Thoracic aorta (tissue), 2 donors: Measurements from ENCODE around the gene JAG2. TPM values are rescaled to one million over a fixed set of nuclear protein-coding genes. Genes with fewer than 3 reads are reported as not detected.

Source experiments
- ATAC-seq: fragments of 150-250 bp; one replicate; pipeline ENCODE4 v1.8.0; 2017; ENCODE audit warnings: low read depth; ENCODE audit not compliant: insufficient number of reproducible peaks, low FRiP score
- DNase-seq: peaks from one replicate; pipeline ENCODE4 v3.0.0-alpha.2; 2020; ENCODE audit warnings: low spot score
- H3K27ac ChIP-seq, 2 donors: fragments of 200-600 bp; sonication (generic); 1 replicate in 1 of 2; 2 replicates in 1 of 2; pipeline ENCODE4 v1.5.1; 2016; ENCODE audit warnings: mild to moderate bottlenecking in 2 of 2, moderate library complexity in 2 of 2
- H3K27me3 ChIP-seq: fragments of 200-600 bp; sonication (generic); replicated peaks from 2 replicates; pipeline ENCODE4 v1.6.0; 2016; ENCODE audit warnings: mild to moderate bottlenecking; ENCODE audit not compliant: insufficient read depth
- H3K36me3 ChIP-seq: fragments of 200-600 bp; sonication (generic); one replicate; pipeline ENCODE4 v1.5.1; 2016
- H3K4me1 ChIP-seq, 2 donors: fragments of 200-600 bp; sonication (generic); 1 replicate in 1 of 2; 2 replicates in 1 of 2; pipeline versions ENCODE4 v1.5.1 to v1.6.0; 2016; ENCODE audit warnings: low read depth in 2 of 2, mild to moderate bottlenecking in 1 of 2; ENCODE audit not compliant: control insufficient read depth in 1 of 2
- H3K4me3 ChIP-seq: fragments of 200-600 bp; sonication (generic); 2 replicates; pipeline ENCODE4 v1.5.1; 2016; ENCODE audit warnings: mild to moderate bottlenecking
- H3K9me3 ChIP-seq: fragments of 200-600 bp; sonication (generic); 2 replicates; pipeline ENCODE4 v1.5.1; 2016
- total RNA-seq, 2 donors: library from RNA; depleted of rRNA; stranded (reverse); fragments of >200 nt; gene quantifications; one replicate each; pipeline versions ENCODE4 v1.1.0 to v1.2.3, GENCODE V29; 2016
- TF ChIP-seq, protein P1 (sequence below): fragments of 200-600 bp; sonication (generic); IDR thresholded peaks from one replicate; pipeline ENCODE4 v1.5.1; 2019; ENCODE audit warnings: antibody characterized with exemption

JAG2 gene
- total RNA-seq, 2 donors from 2014 or later: 8.8 to 12.0 TPM

DNA sequence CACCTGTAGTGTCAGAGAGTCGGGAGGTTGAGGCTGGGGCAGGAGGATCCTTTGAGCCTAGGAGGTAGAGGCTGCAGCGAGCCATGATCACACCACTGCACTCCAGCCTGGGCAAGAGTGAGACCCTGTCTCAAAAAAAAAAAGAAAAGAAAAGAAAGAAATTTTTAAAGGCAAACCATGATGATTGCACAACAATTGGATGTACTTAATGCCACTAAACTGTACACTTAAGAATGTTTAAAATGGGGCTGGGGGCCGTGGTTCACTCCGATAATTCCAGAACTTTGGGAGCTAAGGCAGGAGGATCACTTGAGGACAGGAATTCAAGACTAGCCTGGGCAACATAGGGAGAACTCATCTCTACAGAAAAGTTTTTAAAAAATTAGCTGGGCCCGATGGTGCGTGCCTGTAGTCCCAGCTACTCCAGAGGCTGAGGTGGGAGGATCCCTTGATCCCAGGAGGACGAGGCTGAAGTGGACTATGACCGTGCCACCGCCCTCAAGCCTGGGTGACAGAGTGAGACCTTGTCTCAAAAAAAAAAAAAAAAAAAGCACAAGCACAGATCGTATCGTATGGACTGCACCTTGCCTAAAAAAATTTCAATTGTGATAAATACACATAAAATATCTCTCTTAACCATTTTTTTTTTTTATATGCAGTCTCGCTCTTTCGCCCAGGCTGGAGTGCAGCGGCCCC lies 32.7 kb downstream of the JAG2 start:
- no peaks in the 10 kb centered on the region for H3K27me3 ChIP-seq
- no peak overlapping the region for H3K27ac ChIP-seq
- ATAC-seq (no peak), DNase-seq (no peak)
- no peaks in the 10 kb centered on the region for H3K36me3 ChIP-seq
- H3K9me3 ChIP-seq: peaks cover 15% of the 10 kb centered on the region
- H3K4me3 ChIP-seq: no peak overlapping the region
- H3K4me1 ChIP-seq: no peaks in the 10 kb centered on the region
- TF ChIP-seq, protein P1, sequence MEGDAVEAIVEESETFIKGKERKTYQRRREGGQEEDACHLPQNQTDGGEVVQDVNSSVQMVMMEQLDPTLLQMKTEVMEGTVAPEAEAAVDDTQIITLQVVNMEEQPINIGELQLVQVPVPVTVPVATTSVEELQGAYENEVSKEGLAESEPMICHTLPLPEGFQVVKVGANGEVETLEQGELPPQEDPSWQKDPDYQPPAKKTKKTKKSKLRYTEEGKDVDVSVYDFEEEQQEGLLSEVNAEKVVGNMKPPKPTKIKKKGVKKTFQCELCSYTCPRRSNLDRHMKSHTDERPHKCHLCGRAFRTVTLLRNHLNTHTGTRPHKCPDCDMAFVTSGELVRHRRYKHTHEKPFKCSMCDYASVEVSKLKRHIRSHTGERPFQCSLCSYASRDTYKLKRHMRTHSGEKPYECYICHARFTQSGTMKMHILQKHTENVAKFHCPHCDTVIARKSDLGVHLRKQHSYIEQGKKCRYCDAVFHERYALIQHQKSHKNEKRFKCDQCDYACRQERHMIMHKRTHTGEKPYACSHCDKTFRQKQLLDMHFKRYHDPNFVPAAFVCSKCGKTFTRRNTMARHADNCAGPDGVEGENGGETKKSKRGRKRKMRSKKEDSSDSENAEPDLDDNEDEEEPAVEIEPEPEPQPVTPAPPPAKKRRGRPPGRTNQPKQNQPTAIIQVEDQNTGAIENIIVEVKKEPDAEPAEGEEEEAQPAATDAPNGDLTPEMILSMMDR: no peak

DNA sequence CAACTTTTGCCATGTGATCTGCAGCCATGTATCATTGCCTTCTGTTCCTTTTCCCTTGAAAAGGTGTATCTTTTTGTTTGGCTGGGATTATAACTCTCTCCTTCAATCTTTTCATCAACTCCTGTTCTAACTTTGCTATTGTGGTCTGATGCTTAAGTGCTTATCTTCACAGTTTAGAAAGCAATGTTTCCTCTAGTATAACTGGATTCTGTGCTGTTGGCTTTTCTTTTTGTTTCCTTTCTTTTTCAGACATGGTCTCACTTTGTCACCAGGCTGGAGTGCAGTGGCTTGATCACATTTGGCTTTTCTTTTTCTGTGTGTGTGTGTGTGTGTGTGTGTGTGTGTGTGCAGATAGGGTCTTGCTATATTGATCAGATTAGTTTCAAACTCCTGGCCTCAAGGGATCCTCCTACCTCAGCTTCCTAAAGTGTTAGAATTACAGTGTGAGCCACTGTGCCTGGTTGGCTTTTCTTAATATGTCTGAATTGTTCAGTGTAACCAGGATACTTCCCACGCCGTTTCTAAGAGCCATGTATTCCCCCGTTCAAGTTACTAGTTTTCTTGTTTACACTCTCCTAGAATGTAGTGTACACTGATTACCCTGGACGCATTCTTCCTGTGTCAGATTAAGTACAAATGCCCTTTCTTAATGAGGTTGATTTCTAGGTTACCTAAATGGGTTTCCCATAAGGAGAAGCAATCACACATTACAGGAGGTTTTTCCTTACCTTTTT lies 35.5 kb downstream of the JAG2 start:
- ATAC-seq: no peak
- peaks cover 8% of the 10 kb centered on the region for H3K9me3 ChIP-seq
- H3K36me3 ChIP-seq: no peaks in the 10 kb centered on the region
- no peak for DNase-seq
- H3K27ac ChIP-seq: no peak overlapping the region
- no peaks in the 10 kb centered on the region for H3K27me3 ChIP-seq
- no peak overlapping the region for H3K4me3 ChIP-seq
- H3K4me1 ChIP-seq: no peaks in the 10 kb centered on the region
- TF ChIP-seq, protein P1: no peak

DNA sequence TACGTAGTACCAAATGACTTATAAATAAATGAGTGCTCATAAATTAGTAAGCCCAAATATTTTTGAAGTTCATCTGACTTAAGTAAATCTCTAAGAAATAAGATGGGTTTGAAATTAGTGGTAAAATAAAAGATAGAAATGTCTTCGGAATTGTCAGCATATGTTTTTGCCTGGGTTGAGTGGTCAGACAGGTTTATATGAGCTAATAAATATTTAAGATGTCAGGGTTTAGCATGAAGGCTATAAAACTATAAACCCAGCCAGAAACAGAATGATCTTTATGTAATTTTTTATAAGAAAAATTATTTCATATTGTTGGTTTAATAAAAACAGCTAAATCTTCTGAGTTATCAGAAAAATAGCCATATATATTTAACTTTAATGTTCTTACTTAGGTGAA lies 37.3 kb downstream of the JAG2 start:
- DNase-seq (no peak), ATAC-seq (no peak)
- no peaks in the 10 kb centered on the region for H3K36me3 ChIP-seq
- TF ChIP-seq, protein P1: no peak
- peaks cover 8% of the 10 kb centered on the region for H3K9me3 ChIP-seq
- no peaks in the 10 kb centered on the region for H3K27me3 ChIP-seq
- no peak overlapping the region for H3K4me3 ChIP-seq
- no peak overlapping the region for H3K27ac ChIP-seq
- H3K4me1 ChIP-seq: no peaks in the 10 kb centered on the region

DNA sequence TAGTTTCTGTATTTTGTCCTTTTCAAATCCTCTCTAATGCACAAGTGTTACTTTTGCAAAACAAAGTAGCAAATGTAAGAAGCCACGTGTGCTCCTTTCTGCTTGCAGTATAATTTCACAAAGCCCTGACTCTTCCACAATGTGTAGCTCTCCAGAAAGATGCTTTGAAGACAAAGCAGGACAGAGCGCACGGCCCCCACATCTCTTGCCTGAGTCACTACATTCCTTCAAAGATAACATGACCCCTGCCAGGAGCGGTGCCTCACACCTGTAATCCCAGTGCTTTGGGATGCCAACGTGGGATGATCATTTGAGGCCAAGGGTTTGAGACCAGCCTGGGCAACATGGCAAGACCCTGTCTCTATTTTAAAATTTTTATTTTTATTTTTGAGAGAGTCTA lies 40.5 kb downstream of the JAG2 start:
- H3K27me3 ChIP-seq: no peaks in the 10 kb centered on the region
- no peaks in the 10 kb centered on the region for H3K36me3 ChIP-seq
- no peaks in the 10 kb centered on the region for H3K4me1 ChIP-seq
- no peak for DNase-seq
- ATAC-seq: no peak
- TF ChIP-seq, protein P1: no peak
- H3K9me3 ChIP-seq: peaks cover 8% of the 10 kb centered on the region
- H3K4me3 ChIP-seq: no peak overlapping the region
- H3K27ac ChIP-seq: no peak overlapping the region

DNA sequence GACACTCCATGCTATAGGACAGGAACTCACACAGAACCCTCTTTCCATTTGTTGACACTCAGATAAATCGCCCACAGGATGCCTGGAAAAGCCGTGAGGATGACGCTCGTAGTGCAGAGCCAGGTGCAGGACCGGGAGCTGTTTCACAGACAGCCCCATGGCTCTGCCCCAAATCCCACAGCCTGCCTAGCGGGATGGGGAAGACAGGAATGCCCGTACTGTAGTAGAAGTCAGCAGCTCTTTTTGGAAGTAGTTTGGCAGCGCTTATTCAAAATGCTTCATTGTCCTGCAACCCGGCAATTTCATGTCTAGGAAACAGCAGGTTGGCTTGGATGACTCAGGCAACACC lies 41.6 kb downstream of the JAG2 start:
- Histone ChIP-seq H3K36me3 (no peaks in the 10 kb centered on the region), H3K9me3 (peaks cover 11% of the 10 kb centered on the region), H3K27ac (no peak overlapping the region), H3K27me3 (no peaks in the 10 kb centered on the region), H3K4me3 (no peak overlapping the region), H3K4me1 (no peaks in the 10 kb centered on the region)
- ATAC-seq (no peak), DNase-seq (no peak)
- TF ChIP-seq, protein P1: no peak
